Neural progenitor cell (in vitro differentiated cells): ENCODE results near the gene PBX3. TPM values are rescaled to one million over a fixed set of nuclear protein-coding genes. Genes with fewer than 3 reads are reported as not detected.

Experiments used
- DNase-seq: peaks from one replicate; pipeline ENCODE4 v3.0.0-alpha.2; 2016; ENCODE audit warnings: low spot score
- H2AFZ ChIP-seq: fragments of 200-600 bp; sonication (generic); replicated peaks from 2 replicates; pipeline ENCODE4 v1.6.1; 2016; ENCODE audit warnings: antibody characterized with exemption
- H3F3A ChIP-seq: fragments of 200-600 bp; sonication (generic); 2 replicates; pipeline ENCODE4 v1.6.1; 2016; ENCODE audit warnings: antibody characterized with exemption, low read depth
- H3K27ac ChIP-seq: fragments of 200-600 bp; sonication (generic); 2 replicates; pipeline ENCODE4 v1.5.1; 2016; ENCODE audit warnings: mild to moderate bottlenecking
- H3K27me3 ChIP-seq: fragments of 200-600 bp; sonication (generic); 2 replicates; pipeline ENCODE4 v1.6.1; 2016; ENCODE audit warnings: mild to moderate bottlenecking, moderate library complexity
- H3K36me3 ChIP-seq: fragments of 200-600 bp; sonication (generic); 2 replicates; pipeline ENCODE4 v1.5.1; 2016
- H3K4me1 ChIP-seq: fragments of 200-600 bp; sonication (generic); 2 replicates; pipeline ENCODE4 v1.6.1; 2016; ENCODE audit warnings: mixed run types
- H3K4me2 ChIP-seq: fragments of 200-600 bp; sonication (generic); 2 replicates; pipeline ENCODE4 v1.6.1; 2016
- H3K4me3 ChIP-seq: fragments of 200-600 bp; sonication (generic); 2 replicates; pipeline ENCODE4 v1.5.1; 2016
- H3K79me2 ChIP-seq: fragments of 200-600 bp; sonication (generic); 2 replicates; pipeline ENCODE4 v1.6.1; 2016; ENCODE audit warnings: low read depth
- H3K9ac ChIP-seq: fragments of 200-600 bp; sonication (generic); 2 replicates; pipeline ENCODE4 v1.6.1; 2016
- H3K9me3 ChIP-seq: fragments of 200-600 bp; sonication (generic); 2 replicates; pipeline ENCODE4 v1.5.1; 2016; ENCODE audit warnings: low read depth
- H4K20me1 ChIP-seq: fragments of 200-600 bp; sonication (generic); 2 replicates; pipeline ENCODE4 v1.6.1; 2016; ENCODE audit warnings: low read depth
- H3K27ac Mint-ChIP-seq: 3 replicates; pipeline ENCODE4 v1.8.0; 2021; ENCODE audit warnings: mixed read lengths
- H3K27me3 Mint-ChIP-seq: 2 replicates; pipeline ENCODE4 v1.8.0; 2022; ENCODE audit warnings: low read depth, mild to moderate bottlenecking, inconsistent platforms, moderate library complexity, mixed read lengths; ENCODE audit not compliant: insufficient read depth
- H3K36me3 Mint-ChIP-seq: 3 replicates; pipeline ENCODE4 v1.8.0; 2021; ENCODE audit warnings: mixed read lengths
- H3K4me1 Mint-ChIP-seq: 3 replicates; pipeline ENCODE4 v1.8.0; 2021; ENCODE audit warnings: mixed read lengths
- H3K4me3 Mint-ChIP-seq: 3 replicates; pipeline ENCODE4 v1.8.0; 2021; ENCODE audit warnings: mild to moderate bottlenecking, moderate library complexity, mixed read lengths
- H3K9me3 Mint-ChIP-seq: 3 replicates; pipeline ENCODE4 v1.8.0; 2020; ENCODE audit warnings: mixed read lengths
- CTCF ChIP-seq: fragments of 200-600 bp; sonication (generic); IDR thresholded peaks from 2 replicates; pipeline ENCODE4 v1.5.1; 2017; ENCODE audit warnings: antibody characterized with exemption, mild to moderate bottlenecking
- EZH2 ChIP-seq: fragments of 200-600 bp; sonication (generic); IDR thresholded peaks from 2 replicates; pipeline ENCODE4 v1.6.1; 2017; ENCODE audit warnings: antibody characterized with exemption, mild to moderate bottlenecking, moderate library complexity
- EZH2phosphoT487 ChIP-seq: fragments of 200-600 bp; sonication (generic); IDR thresholded peaks from 2 replicates; pipeline ENCODE4 v1.6.1; 2017; ENCODE audit warnings: antibody characterized with exemption
- total RNA-seq: library from RNA; depleted of rRNA; stranded (reverse); fragments of >200 nt; gene quantifications from 2 replicates; pipeline ENCODE4 v1.2.3, GENCODE V29; 2015; ENCODE audit warnings: low replicate concordance

PBX3 gene
- total RNA-seq, 1 donor from 2014 or later: 99.5 TPM

- H3F3A ChIP-seq: no peaks in the 10 kb centered on the region
- Mint-ChIP-seq H3K4me3 (no peak overlapping the region), H3K4me1 (peaks cover 9% of the 10 kb centered on the region), H3K27me3 (peaks cover 2% of the 10 kb centered on the region), H3K9me3 (no peaks in the 10 kb centered on the region), H3K36me3 (no peaks in the 10 kb centered on the region), H3K27ac (no peak overlapping the region)
- H3K4me3 ChIP-seq: no peak overlapping the region
- H2AFZ ChIP-seq: no peak overlapping the region
- no peaks in the 10 kb centered on the region for H3K27me3 ChIP-seq
- peak overlapping the region; percentile 19 for H3K4me2 ChIP-seq
- no peak overlapping the region for H3K9ac ChIP-seq
- H3K4me1 ChIP-seq: peaks cover 11% of the 10 kb centered on the region
- no peaks in the 10 kb centered on the region for H4K20me1 ChIP-seq
- DNase-seq: no peak
- no peak overlapping the region for H3K27ac ChIP-seq
- no peaks in the 10 kb centered on the region for H3K79me2 ChIP-seq
- TF ChIP-seq CTCF (no peak), EZH2 (no peak), EZH2phosphoT487 (no peak)
- H3K9me3 ChIP-seq: no peaks in the 10 kb centered on the region
- H3K36me3 ChIP-seq: no peaks in the 10 kb centered on the region
Measured at GRCh38 chr9:125998837-125999503, 251.8 kb downstream of the PBX3 start.

DNA sequence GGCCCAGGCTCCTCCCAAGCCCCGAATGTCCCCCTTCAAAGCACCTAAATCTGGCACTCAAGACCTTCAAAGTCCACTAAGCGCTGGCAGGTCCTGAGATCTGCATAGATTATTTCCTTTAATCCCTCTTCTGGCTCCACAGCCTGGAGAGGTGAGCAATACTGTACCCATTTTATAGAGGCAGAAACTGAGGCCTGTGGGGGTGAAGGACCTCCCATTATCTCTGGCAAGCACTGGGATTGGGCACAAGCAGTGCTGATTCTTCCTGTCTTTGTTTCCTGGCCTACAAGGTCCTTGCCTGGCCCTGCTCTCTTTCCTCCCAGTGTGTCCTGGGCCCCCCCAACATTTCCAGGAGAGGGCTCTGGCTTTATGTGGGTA, 252.3 kb downstream of the PBX3 start:
- Histone ChIP-seq H2AFZ (no peak overlapping the region), H3K79me2 (no peaks in the 10 kb centered on the region), H3K9ac (no peak overlapping the region), H3K4me3 (no peak overlapping the region), H3K4me2 (no peak overlapping the region), H3K27me3 (no peaks in the 10 kb centered on the region), H3K27ac (no peak overlapping the region), H3K4me1 (peaks cover 11% of the 10 kb centered on the region), H3K36me3 (no peaks in the 10 kb centered on the region), H4K20me1 (no peaks in the 10 kb centered on the region), H3K9me3 (no peaks in the 10 kb centered on the region), H3F3A (no peaks in the 10 kb centered on the region)
- no peak for DNase-seq
- Mint-ChIP-seq H3K4me3 (no peak overlapping the region), H3K27me3 (peaks cover 2% of the 10 kb centered on the region), H3K27ac (no peak overlapping the region), H3K4me1 (peaks cover 9% of the 10 kb centered on the region), H3K36me3 (no peaks in the 10 kb centered on the region), H3K9me3 (no peaks in the 10 kb centered on the region)
- TF ChIP-seq EZH2phosphoT487 (no peak), CTCF (no peak), EZH2 (no peak)

DNA sequence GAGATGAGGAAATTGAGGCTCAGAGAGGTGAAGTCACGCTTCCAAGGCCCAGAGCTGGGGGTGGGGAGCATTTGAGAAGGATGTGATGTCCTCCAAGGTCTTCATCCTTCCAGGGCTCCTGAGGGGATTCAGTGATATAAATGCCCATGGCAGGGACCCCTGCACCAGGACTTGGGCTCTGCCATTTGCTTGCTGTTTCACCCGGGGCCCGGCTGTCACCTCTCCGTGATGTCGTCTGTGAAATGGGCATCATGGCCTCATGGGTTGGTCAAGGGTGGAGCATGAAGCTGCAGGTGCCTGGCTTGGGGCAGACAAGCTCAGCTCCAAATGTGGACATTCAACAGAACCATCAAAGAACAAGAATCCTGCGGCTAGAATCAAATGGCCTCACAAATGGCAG, 253.1 kb downstream of the PBX3 start:
- peaks cover 9% of the 10 kb centered on the region for H3K4me1 Mint-ChIP-seq
- H3K27me3 Mint-ChIP-seq: peaks cover 2% of the 10 kb centered on the region
- H3K9me3 ChIP-seq: no peaks in the 10 kb centered on the region
- no peaks in the 10 kb centered on the region for H3F3A ChIP-seq
- H3K9ac ChIP-seq: no peak overlapping the region
- H3K36me3 ChIP-seq: no peaks in the 10 kb centered on the region
- no peaks in the 10 kb centered on the region for H3K79me2 ChIP-seq
- H3K4me1 ChIP-seq: peaks cover 11% of the 10 kb centered on the region
- TF ChIP-seq CTCF: no peak
- TF ChIP-seq EZH2phosphoT487: no peak
- no peak for TF ChIP-seq EZH2
- H3K9me3 Mint-ChIP-seq: no peaks in the 10 kb centered on the region
- H3K27ac ChIP-seq: no peak overlapping the region
- no peak for DNase-seq
- no peak overlapping the region for H3K27ac Mint-ChIP-seq
- H4K20me1 ChIP-seq: no peaks in the 10 kb centered on the region
- no peak overlapping the region for H2AFZ ChIP-seq
- H3K4me3 ChIP-seq: no peak overlapping the region
- no peaks in the 10 kb centered on the region for H3K27me3 ChIP-seq
- H3K36me3 Mint-ChIP-seq: no peaks in the 10 kb centered on the region
- H3K4me2 ChIP-seq: no peak overlapping the region
- no peak overlapping the region for H3K4me3 Mint-ChIP-seq
